22Rv1 (cell line): ENCODE data around the gene PPP6R2.

ENCODE experiments used
- CTCF ChIP-seq: fragments of 450-650 bp; IDR thresholded peaks from 2 replicates; pipeline ENCODE4 v1.5.1; 2017; ENCODE audit warnings: mild to moderate bottlenecking
- ZFX ChIP-seq: fragments of 450-650 bp; IDR thresholded peaks from 2 replicates; pipeline ENCODE4 v1.6.1; 2017; ENCODE audit warnings: antibody characterized with exemption, borderline replicate concordance

DNA sequence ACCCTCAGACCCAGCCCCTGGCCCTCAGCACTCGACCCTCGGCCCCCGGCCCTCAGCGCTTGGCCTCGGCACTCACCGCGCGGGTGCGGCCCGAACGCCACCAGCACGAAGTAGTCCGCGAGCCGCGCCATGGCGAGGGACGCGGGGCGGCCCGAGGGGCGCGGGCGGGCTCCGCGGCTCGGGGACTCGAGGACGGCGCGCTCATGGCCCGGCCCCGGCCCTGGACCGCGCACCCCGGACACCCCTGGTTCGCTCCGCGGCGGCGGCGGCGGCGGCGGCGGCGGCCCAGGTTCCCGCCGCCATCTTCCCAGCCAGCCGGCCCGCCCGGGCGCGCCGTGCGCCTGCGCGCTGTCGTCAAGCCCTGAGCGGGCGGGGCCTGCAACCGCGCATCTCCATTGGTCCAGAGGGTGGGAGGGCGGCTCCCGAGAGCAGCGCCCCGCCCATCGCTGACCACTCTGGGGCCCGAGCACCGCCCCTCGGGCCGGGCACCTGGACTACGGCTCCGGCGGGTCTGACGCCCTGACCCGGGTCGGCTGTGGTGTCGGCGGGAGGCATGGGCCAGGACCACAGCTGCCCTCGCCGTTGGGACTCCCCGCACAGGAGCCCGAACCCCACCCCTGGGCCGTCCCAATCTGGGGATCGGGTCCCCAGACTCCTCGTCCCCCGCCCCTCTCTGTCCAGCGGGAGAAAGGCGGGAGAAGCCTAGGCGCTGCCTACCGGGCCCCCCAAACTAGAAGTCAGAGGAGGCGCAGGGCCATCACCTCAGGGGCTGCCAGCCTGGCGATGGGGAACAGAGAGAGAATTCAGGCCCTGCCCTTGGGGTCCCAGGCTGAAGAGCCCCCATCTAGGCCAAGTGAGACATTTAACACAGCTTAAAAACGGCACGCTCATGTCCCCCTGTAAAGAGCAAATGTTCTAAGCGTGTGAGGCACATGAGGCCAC, 131.9 kb downstream of the PPP6R2 start, which contains the start of gene SBF1:
- TF ChIP-seq CTCF (no peak), ZFX (no peak)
